Ascending aorta (tissue), 2 donors: ENCODE measurements around the gene C10orf90. TPM values are rescaled to one million over a fixed set of nuclear protein-coding genes. Genes with fewer than 3 reads are reported as not detected.

ENCODE experiments used
- DNase-seq, 2 donors: peaks; one replicate each; pipeline ENCODE4 v3.0.0-alpha.2; 2019; ENCODE audit warnings: low spot score in 2 of 2
- H3K27ac ChIP-seq, 2 donors: fragments of 200-600 bp; sonication (generic); one replicate each; pipeline ENCODE4 v1.5.1; 2016 to 2017; ENCODE audit warnings: mild to moderate bottlenecking in 1 of 2
- H3K27me3 ChIP-seq: fragments of 200-600 bp; sonication (generic); one replicate; pipeline ENCODE4 v1.5.1; 2017
- H3K36me3 ChIP-seq, 2 donors: fragments of 200-600 bp; sonication (generic); one replicate each; pipeline ENCODE4 v1.5.1; 2016
- H3K4me1 ChIP-seq, 2 donors: fragments of 200-600 bp; sonication (generic); one replicate each; pipeline ENCODE4 v1.5.1; 2016 to 2017; ENCODE audit warnings: mild to moderate bottlenecking in 1 of 2
- H3K4me3 ChIP-seq, 2 donors: fragments of 200-600 bp; sonication (generic); one replicate each; pipeline ENCODE4 v1.5.1; 2016 to 2017; ENCODE audit warnings: mild to moderate bottlenecking in 1 of 2
- H3K9me3 ChIP-seq, 2 donors: fragments of 200-600 bp; sonication (generic); one replicate each; pipeline ENCODE4 v1.5.1; 2016
- CTCF ChIP-seq, 3 experiments: fragments of 200-600 bp in 2 of 3; fragments of 450-650 bp in 1 of 3; sonication (generic) in 2 of 3; IDR thresholded peaks; one replicate each; pipeline ENCODE4 v1.5.1; 2016 to 2019; ENCODE audit warnings: antibody characterized with exemption in 3 of 3, mild to moderate bottlenecking in 1 of 3, moderate library complexity in 1 of 3
- intact Hi-C: fragments of 100-400 bp; cut with DNase I; formaldehyde crosslinking; loops from one replicate; pipeline ENCODE4 v1.15.1; 2023
- total RNA-seq: library from RNA; depleted of rRNA; stranded (reverse); fragments of >200 nt; gene quantifications from one replicate; pipeline ENCODE4 v1.1.0, GENCODE V29; 2016

C10orf90 gene
- total RNA-seq, 1 donor from 2014 or later: not detected

GRCh38 chr10:126375926-126376554 is 294.5 kb downstream of the C10orf90 start:
- no peak for DNase-seq
- no peaks in the 10 kb centered on the region for H3K4me1 ChIP-seq
- H3K4me3 ChIP-seq: no peak overlapping the region
- TF ChIP-seq CTCF (IDR thresholded peaks at IDR 0.05): no peak
- no peaks in the 10 kb centered on the region for H3K36me3 ChIP-seq
- no peaks in the 10 kb centered on the region for H3K27me3 ChIP-seq
- intact Hi-C loops: no loop called here
- no peaks in the 10 kb centered on the region for H3K9me3 ChIP-seq
- H3K27ac ChIP-seq: no peak overlapping the region

GRCh38 chr10:126375299-126375698 is 295.2 kb downstream of the C10orf90 start:
- H3K4me3 ChIP-seq: no peak overlapping the region
- DNase-seq: no peak
- intact Hi-C loops: no loop called here
- H3K36me3 ChIP-seq: no peaks in the 10 kb centered on the region
- no peaks in the 10 kb centered on the region for H3K27me3 ChIP-seq
- no peak for TF ChIP-seq CTCF (IDR thresholded peaks at IDR 0.05)
- H3K27ac ChIP-seq: no peak overlapping the region
- no peaks in the 10 kb centered on the region for H3K4me1 ChIP-seq
- H3K9me3 ChIP-seq: no peaks in the 10 kb centered on the region

Other genes starting within 250 kb of the C10orf90 start
- gene DOCK1, start 234.7 kb upstream of the C10orf90 start, total RNA-seq: 25.8 TPM